Measurements from ENCODE around the gene GTPBP6.

The GTPBP6 gene

GRCh38 chrX:345020-345925, 26.7 kb upstream of the GTPBP6 start:
- H3K27me3 ChIP-seq (ENCODE audit: low read length): no peaks in the 10 kb centered on the region
- no peaks in the 10 kb centered on the region for H3K36me3 ChIP-seq (ENCODE audit: low read length)
- no peak overlapping the region for H2AFZ ChIP-seq (ENCODE audit: low read depth, low read length, severe bottlenecking)
- H3K4me2 ChIP-seq (ENCODE audit: low read depth, low read length, poor library complexity, severe bottlenecking): no peak overlapping the region
- TF ChIP-seq CTCF (IDR thresholded peaks at IDR 0.05; ENCODE audit: insufficient read depth, low read length, poor library complexity, severe bottlenecking) (no peak), EZH2phosphoT487 (conservative IDR thresholded peaks at IDR 0.05; ENCODE audit: low read length) (no peak)
- H3K27ac ChIP-seq (ENCODE audit: low read depth, low read length): no peak overlapping the region
- no peaks in the 10 kb centered on the region for H3F3A ChIP-seq (ENCODE audit: insufficient read depth)
- H3K79me2 ChIP-seq (ENCODE audit: insufficient read depth, low read length): no peaks in the 10 kb centered on the region
- H3K4me3 ChIP-seq (ENCODE audit: insufficient read depth, low read length, poor library complexity, severe bottlenecking): no peak overlapping the region
- H3K9ac ChIP-seq (ENCODE audit: low read length): no peak overlapping the region
- no peaks in the 10 kb centered on the region for H3K9me2 ChIP-seq (replicated peaks; ENCODE audit: insufficient read depth, low read length)
- H4K20me1 ChIP-seq (ENCODE audit: low read depth, low read length): no peaks in the 10 kb centered on the region
- no peaks in the 10 kb centered on the region for H3K9me3 ChIP-seq (ENCODE audit: insufficient read depth, low read length)

GRCh38 chrX:344371-344901, 25.8 kb upstream of the GTPBP6 start:
- H3K27me3 ChIP-seq (ENCODE audit: low read length): no peaks in the 10 kb centered on the region
- no peak for TF ChIP-seq EZH2phosphoT487 (conservative IDR thresholded peaks at IDR 0.05; ENCODE audit: low read length)
- no peak for TF ChIP-seq CTCF (IDR thresholded peaks at IDR 0.05; ENCODE audit: insufficient read depth, low read length, poor library complexity, severe bottlenecking)
- H3K36me3 ChIP-seq (ENCODE audit: low read length): no peaks in the 10 kb centered on the region
- no peak overlapping the region for H3K27ac ChIP-seq (ENCODE audit: low read depth, low read length)
- no peak overlapping the region for H3K4me3 ChIP-seq (ENCODE audit: insufficient read depth, low read length, poor library complexity, severe bottlenecking)
- H3K9ac ChIP-seq (ENCODE audit: low read length): no peak overlapping the region
- no peaks in the 10 kb centered on the region for H4K20me1 ChIP-seq (ENCODE audit: low read depth, low read length)
- H3F3A ChIP-seq (ENCODE audit: insufficient read depth): no peaks in the 10 kb centered on the region
- H3K9me2 ChIP-seq (replicated peaks; ENCODE audit: insufficient read depth, low read length): no peaks in the 10 kb centered on the region
- H2AFZ ChIP-seq (ENCODE audit: low read depth, low read length, severe bottlenecking): no peak overlapping the region
- H3K9me3 ChIP-seq (ENCODE audit: insufficient read depth, low read length): no peaks in the 10 kb centered on the region
- H3K4me2 ChIP-seq (ENCODE audit: low read depth, low read length, poor library complexity, severe bottlenecking): no peak overlapping the region
- no peaks in the 10 kb centered on the region for H3K79me2 ChIP-seq (ENCODE audit: insufficient read depth, low read length)

- TF ChIP-seq CTCF (IDR thresholded peaks at IDR 0.05; ENCODE audit: insufficient read depth, low read length, poor library complexity, severe bottlenecking) (no peak), EZH2phosphoT487 (conservative IDR thresholded peaks at IDR 0.05; ENCODE audit: low read length) (no peak)
- Histone ChIP-seq H4K20me1 (ENCODE audit: low read depth, low read length) (no peaks in the 10 kb centered on the region), H3K4me3 (ENCODE audit: insufficient read depth, low read length, poor library complexity, severe bottlenecking) (no peak overlapping the region), H3K79me2 (ENCODE audit: insufficient read depth, low read length) (no peaks in the 10 kb centered on the region), H3K27me3 (ENCODE audit: low read length) (no peaks in the 10 kb centered on the region), H3K9ac (ENCODE audit: low read length) (no peak overlapping the region), H3K27ac (ENCODE audit: low read depth, low read length) (no peak overlapping the region), H3F3A (ENCODE audit: insufficient read depth) (no peaks in the 10 kb centered on the region), H3K4me2 (ENCODE audit: low read depth, low read length, poor library complexity, severe bottlenecking) (no peak overlapping the region), H3K9me3 (ENCODE audit: insufficient read depth, low read length) (no peaks in the 10 kb centered on the region), H3K9me2 (replicated peaks; ENCODE audit: insufficient read depth, low read length) (no peaks in the 10 kb centered on the region), H3K36me3 (ENCODE audit: low read length) (no peaks in the 10 kb centered on the region), H2AFZ (ENCODE audit: low read depth, low read length, severe bottlenecking) (no peak overlapping the region)
These were observed 23.0 kb upstream of the GTPBP6 start for GRCh38 chrX:341541-342101.

Data from SU-DHL-6 (cell line).